ENCODE results near the gene SUPT3H. TPM values are rescaled to one million over a fixed set of nuclear protein-coding genes. Genes with fewer than 3 reads are reported as not detected.

Gene SUPT3H
- polyA plus RNA-seq, 1 experiment = 8.7 TPM

DNA sequence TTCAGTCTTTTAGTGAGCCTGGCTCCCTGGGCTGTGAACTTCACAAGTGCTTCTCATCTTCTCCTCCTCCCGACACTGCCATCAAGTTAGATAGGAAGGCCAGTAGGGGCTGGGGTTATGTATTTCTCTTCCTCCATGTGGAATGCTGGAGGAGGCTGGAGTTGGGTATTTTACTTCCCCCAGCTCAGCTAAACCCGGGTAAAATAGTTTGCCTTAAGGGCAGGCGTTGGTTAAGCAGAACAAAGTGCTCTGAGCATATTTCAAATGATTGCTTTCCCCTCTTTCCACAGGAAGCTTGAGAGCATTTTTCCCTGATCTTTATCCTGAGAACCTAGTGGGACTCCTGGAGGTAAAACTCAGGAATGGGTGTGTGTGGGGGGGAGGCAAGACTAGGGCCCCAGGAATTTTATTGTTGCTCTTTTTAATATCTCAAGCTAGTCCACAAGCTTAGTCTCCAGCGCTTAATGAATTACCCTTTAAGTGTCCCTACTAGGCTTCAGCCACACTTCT lies 16.9 kb upstream of the SUPT3H start:
- CTCF ChIA-PET = interaction anchor here (1.0 kb wide), 1 partner anchor 320 kb away, joined by 4 read pairs; no protein-coding TSS in a partner anchor
- POLR2A ChIA-PET = no interaction called here

DNA sequence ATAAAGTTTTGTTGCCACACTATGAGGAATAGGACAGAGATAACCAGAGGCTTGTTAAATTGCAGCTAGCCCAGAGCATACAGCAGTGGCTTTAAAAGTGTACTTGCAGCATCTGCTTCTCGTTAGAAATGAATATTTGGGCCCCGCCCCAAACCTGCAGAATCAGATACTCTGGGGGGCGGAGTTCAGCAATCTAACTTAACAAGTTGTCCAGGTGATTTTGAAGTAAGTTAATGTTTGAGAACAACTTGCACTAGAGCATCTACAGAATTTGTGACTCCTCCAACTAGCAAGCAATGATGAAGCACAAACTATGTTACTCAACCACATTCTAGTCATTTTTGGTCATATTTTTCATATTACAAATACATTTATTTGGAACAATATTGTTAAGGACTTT lies 10.6 kb upstream of the SUPT3H start:
- no peak overlapping the region for H3K4me3 ChIP-seq (ENCODE audit: low read depth, low read length)
- TF ChIP-seq, protein P1, sequence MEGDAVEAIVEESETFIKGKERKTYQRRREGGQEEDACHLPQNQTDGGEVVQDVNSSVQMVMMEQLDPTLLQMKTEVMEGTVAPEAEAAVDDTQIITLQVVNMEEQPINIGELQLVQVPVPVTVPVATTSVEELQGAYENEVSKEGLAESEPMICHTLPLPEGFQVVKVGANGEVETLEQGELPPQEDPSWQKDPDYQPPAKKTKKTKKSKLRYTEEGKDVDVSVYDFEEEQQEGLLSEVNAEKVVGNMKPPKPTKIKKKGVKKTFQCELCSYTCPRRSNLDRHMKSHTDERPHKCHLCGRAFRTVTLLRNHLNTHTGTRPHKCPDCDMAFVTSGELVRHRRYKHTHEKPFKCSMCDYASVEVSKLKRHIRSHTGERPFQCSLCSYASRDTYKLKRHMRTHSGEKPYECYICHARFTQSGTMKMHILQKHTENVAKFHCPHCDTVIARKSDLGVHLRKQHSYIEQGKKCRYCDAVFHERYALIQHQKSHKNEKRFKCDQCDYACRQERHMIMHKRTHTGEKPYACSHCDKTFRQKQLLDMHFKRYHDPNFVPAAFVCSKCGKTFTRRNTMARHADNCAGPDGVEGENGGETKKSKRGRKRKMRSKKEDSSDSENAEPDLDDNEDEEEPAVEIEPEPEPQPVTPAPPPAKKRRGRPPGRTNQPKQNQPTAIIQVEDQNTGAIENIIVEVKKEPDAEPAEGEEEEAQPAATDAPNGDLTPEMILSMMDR (IDR thresholded peaks at IDR 0.05; ENCODE audit: low read depth, low read length) = no peak
- no peaks in the 10 kb centered on the region for H3K27me3 ChIP-seq (ENCODE audit: control insufficient read depth, insufficient read depth, low read length)
- ChIA-PET CTCF (interaction anchor here (1.3 kb wide), 1 partner anchor 14 kb away, joined by 3 read pairs; no protein-coding TSS in a partner anchor), POLR2A (interaction anchor here (1.3 kb wide), 1 partner anchor 10 kb away, joined by 4 read pairs; the partner anchor contains the start of gene SUPT3H)
- H3K9me3 ChIP-seq (ENCODE audit: control insufficient read depth, insufficient read depth, low read length) = no peaks in the 10 kb centered on the region
- no peak overlapping the region for H3K27ac ChIP-seq (ENCODE audit: low read depth, low read length)
- DNase-seq (ENCODE audit: low read depth, low spot score) = no peak

More for the DNA sequence above, 16.9 kb upstream of the SUPT3H start:
- TF ChIP-seq, protein P1 (IDR thresholded peaks at IDR 0.05; ENCODE audit: low read depth, low read length) = no peak
- no peak for DNase-seq (ENCODE audit: low read depth, low spot score)
- no peak overlapping the region for H3K4me3 ChIP-seq (ENCODE audit: low read depth, low read length)
- no peak overlapping the region for H3K27ac ChIP-seq (ENCODE audit: low read depth, low read length)
- no peaks in the 10 kb centered on the region for H3K27me3 ChIP-seq (ENCODE audit: control insufficient read depth, insufficient read depth, low read length)
- no peaks in the 10 kb centered on the region for H3K9me3 ChIP-seq (ENCODE audit: control insufficient read depth, insufficient read depth, low read length)

DNA sequence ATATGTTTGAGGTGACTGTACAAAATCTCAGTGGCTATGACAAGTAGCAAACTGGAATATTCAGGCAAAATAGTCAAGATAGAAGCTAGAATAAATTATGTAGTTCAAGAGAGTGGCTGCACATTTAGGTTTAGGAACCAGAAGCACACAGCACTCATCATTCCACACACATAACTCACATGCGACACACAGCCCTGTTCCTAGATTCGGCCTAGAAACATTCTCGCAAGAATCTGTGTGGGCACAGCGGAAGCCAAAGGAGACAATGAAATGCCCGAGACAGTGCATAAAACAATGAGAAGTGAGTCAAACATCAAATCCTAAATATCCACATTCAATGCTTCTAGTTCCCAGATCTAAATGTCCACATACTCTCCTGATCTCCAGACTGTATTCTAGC lies 9.5 kb upstream of the SUPT3H start:
- no peaks in the 10 kb centered on the region for H3K27me3 ChIP-seq (ENCODE audit: control insufficient read depth, insufficient read depth, low read length)
- TF ChIP-seq, protein P1 (IDR thresholded peaks at IDR 0.05; ENCODE audit: low read depth, low read length) = no peak
- ChIA-PET CTCF (interaction anchor here (1.3 to 1.4 kb wide), 2 partner anchors 9 to 15 kb away, joined by 3 read pairs; no protein-coding TSS in a partner anchor), POLR2A (interaction anchor here (1.3 kb wide), 1 partner anchor 9 kb away, joined by 4 read pairs; the partner anchor contains the start of gene SUPT3H)
- DNase-seq (ENCODE audit: low read depth, low spot score) = no peak
- H3K27ac ChIP-seq (ENCODE audit: low read depth, low read length) = no peak overlapping the region
- no peaks in the 10 kb centered on the region for H3K9me3 ChIP-seq (ENCODE audit: control insufficient read depth, insufficient read depth, low read length)
- no peak overlapping the region for H3K4me3 ChIP-seq (ENCODE audit: low read depth, low read length)

DNA sequence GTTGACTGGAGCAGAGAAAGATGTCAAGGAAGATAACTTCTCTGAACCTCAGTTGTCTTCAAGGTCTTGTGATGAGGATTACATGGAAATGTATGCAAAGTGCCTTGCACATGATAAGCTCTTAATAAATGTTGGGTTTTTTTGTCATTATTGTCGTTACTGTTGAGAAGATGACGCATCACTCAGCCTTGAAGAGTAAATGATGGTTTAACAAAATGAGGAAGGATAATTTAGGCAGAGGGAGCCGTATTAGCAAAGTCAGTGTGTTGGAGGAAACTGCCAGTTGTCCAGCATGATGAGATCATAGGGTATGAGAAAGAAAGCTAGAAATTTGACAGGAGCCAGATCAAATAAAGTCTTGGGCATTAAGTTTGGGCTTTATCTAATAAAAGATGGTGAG lies 8.8 kb upstream of the SUPT3H start:
- CTCF ChIA-PET = interaction anchor here (1.1 to 1.4 kb wide), 2 partner anchors 10 to 911 kb away, joined by 3 read pairs; no protein-coding TSS in a partner anchor
- no peak overlapping the region for H3K4me3 ChIP-seq (ENCODE audit: low read depth, low read length)
- TF ChIP-seq, protein P1 (IDR thresholded peaks at IDR 0.05; ENCODE audit: low read depth, low read length) = no peak
- no peak for DNase-seq (ENCODE audit: low read depth, low spot score)
- H3K9me3 ChIP-seq (ENCODE audit: control insufficient read depth, insufficient read depth, low read length) = no peaks in the 10 kb centered on the region
- H3K27ac ChIP-seq (ENCODE audit: low read depth, low read length) = no peak overlapping the region
- H3K27me3 ChIP-seq (ENCODE audit: control insufficient read depth, insufficient read depth, low read length) = no peaks in the 10 kb centered on the region
- POLR2A ChIA-PET = no interaction called here

DNA sequence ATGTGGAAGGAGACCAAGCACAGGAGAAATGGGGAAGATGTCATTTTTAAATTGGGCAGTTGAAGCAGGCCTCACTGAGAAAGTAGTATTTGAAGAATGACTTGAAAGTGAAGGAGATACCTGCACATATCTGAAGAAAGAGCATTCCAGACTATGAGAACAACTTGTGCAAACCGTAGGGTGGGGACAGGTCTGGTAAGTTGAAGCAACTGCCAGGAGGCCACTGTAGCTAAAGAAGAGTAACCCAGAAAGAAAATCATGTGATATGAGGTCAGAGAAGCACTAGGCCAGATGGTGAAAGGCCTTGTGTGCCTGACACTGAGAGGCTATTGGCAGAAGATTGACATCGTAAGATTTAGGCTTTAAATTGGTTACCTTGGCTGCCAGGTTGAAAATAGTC lies 4.7 kb upstream of the SUPT3H start:
- Histone ChIP-seq H3K4me3 (ENCODE audit: low read depth, low read length) (no peak overlapping the region), H3K27ac (ENCODE audit: low read depth, low read length) (no peak overlapping the region), H3K9me3 (ENCODE audit: control insufficient read depth, insufficient read depth, low read length) (no peaks in the 10 kb centered on the region), H3K27me3 (ENCODE audit: control insufficient read depth, insufficient read depth, low read length) (no peaks in the 10 kb centered on the region)
- DNase-seq (ENCODE audit: low read depth, low spot score) = no peak
- TF ChIP-seq, protein P1 (IDR thresholded peaks at IDR 0.05; ENCODE audit: low read depth, low read length) = no peak
- CTCF ChIA-PET = interaction anchor here (0.6 to 1.0 kb wide), 3 partner anchors 9 to 952 kb away, joined by 3 read pairs; no protein-coding TSS in a partner anchor
- POLR2A ChIA-PET = no interaction called here

All from AG04450 (cell line).